Right atrium auricular region (tissue), 2 donors: Measurements from ENCODE around the gene UBR3. TPM values are rescaled to one million over a fixed set of nuclear protein-coding genes. Genes with fewer than 3 reads are reported as not detected.

ENCODE experiments used
- DNase-seq: peaks from one replicate; pipeline ENCODE4 v3.0.0-alpha.2; 2019; ENCODE audit warnings: low spot score
- H3K27ac ChIP-seq, 2 donors: fragments of 200-600 bp; sonication (generic); 1 replicate in 1 of 2; 2 replicates in 1 of 2; pipeline ENCODE4 v1.5.1; 2016 to 2019
- H3K27me3 ChIP-seq, 2 donors: fragments of 200-600 bp; sonication (generic); one replicate each; pipeline versions ENCODE4 v1.5.1 to v1.6.0; 2017 to 2019
- H3K36me3 ChIP-seq: fragments of 200-600 bp; sonication (generic); one replicate; pipeline ENCODE4 v1.5.1; 2016
- H3K4me1 ChIP-seq, 2 donors: fragments of 200-600 bp; sonication (generic); one replicate each; pipeline versions ENCODE4 v1.5.1 to v1.6.0; 2017 to 2019
- H3K4me3 ChIP-seq, 2 donors: fragments of 200-600 bp; sonication (generic); 1 replicate in 1 of 2; 2 replicates in 1 of 2; pipeline ENCODE4 v1.5.1; 2017 to 2019; ENCODE audit warnings: mild to moderate bottlenecking in 1 of 2, moderate library complexity in 1 of 2
- H3K9me3 ChIP-seq, 2 donors: fragments of 200-600 bp; sonication (generic); one replicate each; pipeline ENCODE4 v1.5.1; 2019
- total RNA-seq, 2 donors: library from RNA; depleted of rRNA; stranded (reverse); fragments of >200 nt; gene quantifications; one replicate each; pipeline ENCODE4 v1.1.0, GENCODE V29; 2016
- TF ChIP-seq, protein P1 (sequence below), 2 donors: fragments of 200-600 bp; sonication (generic); IDR thresholded peaks; one replicate each; pipeline ENCODE4 v1.5.1; 2019; ENCODE audit warnings: antibody characterized with exemption in 2 of 2

The UBR3 gene
- total RNA-seq, 2 donors from 2014 or later = 56.5 to 93.6 TPM

DNA sequence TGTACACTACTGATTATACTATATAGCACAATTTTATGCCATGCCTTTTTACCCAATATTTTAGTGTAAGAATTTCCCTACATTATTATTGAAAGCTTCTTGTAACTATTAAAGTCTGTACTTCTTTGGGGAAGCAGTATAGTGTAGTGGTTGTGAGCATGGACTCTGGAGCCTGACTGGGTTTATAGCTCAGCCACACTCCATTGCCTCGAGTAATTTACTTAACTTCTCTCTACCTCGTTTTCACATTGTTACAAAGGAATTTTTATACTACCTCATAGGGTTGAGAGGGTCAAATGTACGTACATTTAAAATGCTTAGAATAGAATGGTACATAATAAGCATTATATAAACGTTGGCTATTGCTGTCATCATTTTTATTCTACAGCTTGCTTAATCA, 139.2 kb downstream of the UBR3 start:
- DNase-seq = no peak
- Histone ChIP-seq H3K27me3 (no peaks in the 10 kb centered on the region), H3K36me3 (peaks cover 19% of the 10 kb centered on the region), H3K4me1 (peaks cover 0 to 5% of the 10 kb centered on the region in 2 donors), H3K27ac (no peak overlapping the region), H3K4me3 (no peak overlapping the region), H3K9me3 (no peaks in the 10 kb centered on the region)
- TF ChIP-seq, protein P1, sequence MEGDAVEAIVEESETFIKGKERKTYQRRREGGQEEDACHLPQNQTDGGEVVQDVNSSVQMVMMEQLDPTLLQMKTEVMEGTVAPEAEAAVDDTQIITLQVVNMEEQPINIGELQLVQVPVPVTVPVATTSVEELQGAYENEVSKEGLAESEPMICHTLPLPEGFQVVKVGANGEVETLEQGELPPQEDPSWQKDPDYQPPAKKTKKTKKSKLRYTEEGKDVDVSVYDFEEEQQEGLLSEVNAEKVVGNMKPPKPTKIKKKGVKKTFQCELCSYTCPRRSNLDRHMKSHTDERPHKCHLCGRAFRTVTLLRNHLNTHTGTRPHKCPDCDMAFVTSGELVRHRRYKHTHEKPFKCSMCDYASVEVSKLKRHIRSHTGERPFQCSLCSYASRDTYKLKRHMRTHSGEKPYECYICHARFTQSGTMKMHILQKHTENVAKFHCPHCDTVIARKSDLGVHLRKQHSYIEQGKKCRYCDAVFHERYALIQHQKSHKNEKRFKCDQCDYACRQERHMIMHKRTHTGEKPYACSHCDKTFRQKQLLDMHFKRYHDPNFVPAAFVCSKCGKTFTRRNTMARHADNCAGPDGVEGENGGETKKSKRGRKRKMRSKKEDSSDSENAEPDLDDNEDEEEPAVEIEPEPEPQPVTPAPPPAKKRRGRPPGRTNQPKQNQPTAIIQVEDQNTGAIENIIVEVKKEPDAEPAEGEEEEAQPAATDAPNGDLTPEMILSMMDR (IDR thresholded peaks at IDR 0.05) = no peak

DNA sequence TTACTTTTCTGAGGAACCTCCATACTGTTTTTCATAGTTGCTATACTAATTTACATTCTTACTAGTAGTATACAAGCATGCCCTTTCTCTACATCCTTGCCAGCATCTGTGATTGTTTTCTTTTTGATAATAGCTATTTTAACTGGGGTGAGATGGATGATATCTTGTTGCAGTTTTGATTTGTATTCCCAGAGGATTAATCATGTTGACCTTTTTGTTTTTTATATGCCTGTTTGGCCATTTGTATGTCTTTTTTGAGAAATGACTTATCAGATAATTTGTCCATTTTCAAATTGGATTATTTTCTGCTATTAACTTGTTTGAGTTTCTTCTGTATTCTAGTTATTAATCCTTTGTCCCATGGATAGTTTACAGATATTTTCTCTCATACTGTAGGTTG, 141.5 kb downstream of the UBR3 start:
- Histone ChIP-seq H3K27me3 (no peaks in the 10 kb centered on the region), H3K27ac (no peak overlapping the region), H3K4me3 (no peak overlapping the region), H3K4me1 (peaks cover 0 to 5% of the 10 kb centered on the region in 2 donors), H3K36me3 (peaks cover 15% of the 10 kb centered on the region), H3K9me3 (no peaks in the 10 kb centered on the region)
- TF ChIP-seq, protein P1 (IDR thresholded peaks at IDR 0.05) = no peak
- no peak for DNase-seq

DNA sequence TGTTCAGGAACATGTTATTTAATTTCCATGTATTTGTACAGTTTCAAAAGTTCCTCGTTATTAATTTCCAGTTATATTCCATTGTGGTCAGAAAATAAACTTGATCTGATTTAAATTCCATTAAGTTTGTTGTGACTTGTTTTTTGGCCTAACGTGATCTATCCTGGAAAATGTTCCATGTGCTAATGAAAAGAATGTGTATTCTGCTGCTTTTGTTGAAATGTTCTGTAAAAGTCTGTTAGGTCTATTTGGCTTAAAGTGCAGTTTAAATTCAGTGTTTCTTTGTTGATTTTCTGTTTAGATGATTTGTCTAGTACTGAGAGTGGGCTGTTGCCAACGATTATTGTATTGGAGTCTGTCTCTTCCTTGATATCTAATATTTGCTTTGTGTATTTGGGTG, 148.0 kb downstream of the UBR3 start:
- TF ChIP-seq, protein P1 (IDR thresholded peaks at IDR 0.05) = no peak
- Histone ChIP-seq H3K4me1 (no peaks in the 10 kb centered on the region), H3K27me3 (no peaks in the 10 kb centered on the region), H3K4me3 (no peak overlapping the region), H3K36me3 (peaks cover 6% of the 10 kb centered on the region), H3K9me3 (peaks cover 6 to 17% of the 10 kb centered on the region in 2 donors), H3K27ac (no peak overlapping the region)
- no peak for DNase-seq

DNA sequence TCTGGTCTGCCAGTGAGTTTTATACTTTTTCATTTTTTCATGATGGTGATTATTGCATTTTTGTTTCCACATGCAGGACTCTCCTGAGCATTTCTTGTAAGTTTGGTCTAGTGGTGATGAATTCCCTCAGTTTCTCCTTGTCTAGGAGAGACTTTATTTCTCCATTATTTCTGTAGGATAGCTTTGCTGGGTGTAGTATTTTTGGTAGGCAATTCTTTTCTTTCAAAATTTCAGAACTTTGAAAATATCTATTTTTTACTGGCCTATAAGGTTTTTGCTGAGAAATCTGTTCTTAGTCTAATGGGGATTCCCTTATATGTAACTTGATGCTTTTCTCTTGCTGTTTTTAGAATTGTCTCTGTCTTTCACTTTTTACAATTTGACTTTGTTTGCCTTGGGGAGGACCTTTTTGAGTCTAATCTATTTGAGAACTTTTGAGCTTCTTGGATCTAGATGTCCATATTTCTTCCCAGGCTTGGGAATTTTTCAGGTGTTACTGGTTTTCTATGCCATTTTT, 149.1 kb downstream of the UBR3 start:
- DNase-seq = no peak
- H3K9me3 ChIP-seq = peaks cover 6 to 17% of the 10 kb centered on the region in 2 donors
- no peak overlapping the region for H3K27ac ChIP-seq
- H3K27me3 ChIP-seq = no peaks in the 10 kb centered on the region
- no peak overlapping the region for H3K4me3 ChIP-seq
- peaks cover 6% of the 10 kb centered on the region for H3K36me3 ChIP-seq
- H3K4me1 ChIP-seq = no peaks in the 10 kb centered on the region
- TF ChIP-seq, protein P1 (IDR thresholded peaks at IDR 0.05) = no peak

DNA sequence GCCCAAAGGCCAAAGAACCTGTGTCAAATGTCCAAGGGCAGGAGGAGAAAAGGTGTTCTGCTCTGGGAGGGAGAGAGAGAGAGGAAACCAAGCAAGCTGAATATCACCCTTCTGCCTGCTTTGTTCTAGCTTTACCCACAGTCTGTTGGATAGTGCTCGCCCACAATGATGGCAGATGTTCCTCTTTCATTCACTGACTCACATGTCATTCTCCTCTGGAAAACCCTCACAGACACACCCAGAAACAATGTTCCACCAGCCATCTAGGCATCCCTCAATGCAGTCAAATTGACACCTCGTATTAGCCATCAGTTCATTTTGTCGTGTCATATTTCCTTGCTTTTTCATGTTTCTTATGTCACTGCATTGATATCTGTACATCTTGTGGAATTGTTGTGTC, 150.3 kb downstream of the UBR3 start:
- TF ChIP-seq, protein P1 (IDR thresholded peaks at IDR 0.05) = no peak
- H3K4me1 ChIP-seq = no peaks in the 10 kb centered on the region
- DNase-seq = no peak
- H3K27ac ChIP-seq = no peak overlapping the region
- H3K9me3 ChIP-seq = peaks cover 6 to 17% of the 10 kb centered on the region in 2 donors
- peaks cover 6% of the 10 kb centered on the region for H3K36me3 ChIP-seq
- H3K4me3 ChIP-seq = no peak overlapping the region
- no peaks in the 10 kb centered on the region for H3K27me3 ChIP-seq

DNA sequence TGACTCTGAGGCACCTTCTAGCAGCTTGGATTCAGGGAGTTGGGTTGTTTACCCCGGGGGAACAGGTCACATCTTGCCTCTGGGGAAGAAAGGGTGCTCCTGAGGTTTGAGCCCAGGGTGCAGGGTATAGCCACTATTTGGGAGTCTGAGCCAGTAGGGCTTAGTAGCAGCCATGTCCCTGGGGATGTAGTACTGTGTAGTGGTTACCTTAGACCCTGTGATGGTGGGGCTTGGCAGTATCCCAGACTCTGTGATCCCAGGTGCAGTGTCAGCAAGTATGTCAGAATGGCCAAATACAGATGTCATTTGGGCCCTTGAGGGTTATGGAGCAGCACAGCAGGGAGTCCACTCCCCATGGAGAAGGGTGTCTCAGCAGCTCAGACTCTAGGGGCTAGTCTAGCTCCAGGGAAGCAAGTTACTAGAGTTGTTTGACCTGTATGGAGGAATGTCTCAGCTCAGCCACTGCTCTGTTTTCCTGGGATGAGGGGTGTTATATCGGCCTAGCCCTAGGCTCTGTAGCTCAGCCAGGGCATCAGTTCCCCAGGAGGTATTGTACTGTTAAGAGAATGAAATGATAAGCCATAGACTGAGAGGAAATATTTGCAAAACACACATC, 151.3 kb downstream of the UBR3 start:
- Histone ChIP-seq H3K4me3 (no peak overlapping the region), H3K36me3 (peaks cover 6% of the 10 kb centered on the region)
- no peak for DNase-seq

More for the DNA sequence above, 151.3 kb downstream of the UBR3 start:
- TF ChIP-seq, protein P1 (IDR thresholded peaks at IDR 0.05) = no peak
- Histone ChIP-seq H3K4me1 (no peaks in the 10 kb centered on the region), H3K27ac (no peak overlapping the region), H3K9me3 (peaks cover 6 to 17% of the 10 kb centered on the region in 2 donors), H3K27me3 (no peaks in the 10 kb centered on the region)
